OCI-LY3 (cell line): ENCODE measurements around the gene LGMN.
A peak's percentile ranks its signal among the peaks of the same experiment; 100 is the strongest.

ENCODE experiments used
- H2AFZ ChIP-seq: fragments of 200-600, 300-600 bp; shearing (Covaris generic); 2 replicates; pipeline ENCODE4 v1.6.0; 2014; ENCODE audit warnings: antibody characterized with exemption, low read depth, low read length
- H3K27ac ChIP-seq: fragments of 200-600, 300-600 bp; sonication (generic); 2 replicates; pipeline ENCODE4 v1.5.1; 2014; ENCODE audit warnings: mild to moderate bottlenecking, low read length, moderate library complexity, mixed read lengths
- H3K27me3 ChIP-seq: fragments of 200-600, 300-600 bp; sonication (generic); 2 replicates; pipeline ENCODE4 v1.6.1; 2014; ENCODE audit warnings: low read depth, low read length, mixed read lengths
- H3K36me3 ChIP-seq: fragments of 200-600, 300-600 bp; sonication (generic); replicated peaks from 2 replicates; pipeline ENCODE3; 2014; ENCODE audit warnings: low read depth, low read length, mixed read lengths
- H3K4me1 ChIP-seq: fragments of 300-600, 200-600 bp; sonication (generic); 2 replicates; pipeline ENCODE4 v1.6.1; 2014; ENCODE audit warnings: low read length, mixed read lengths
- H3K4me2 ChIP-seq: fragments of 200-600, 300-600 bp; sonication (generic); 2 replicates; pipeline ENCODE4 v1.6.1; 2014; ENCODE audit warnings: low read length, mixed read lengths
- H3K4me3 ChIP-seq: fragments of 300-600, 200-600 bp; sonication (generic); 2 replicates; pipeline ENCODE4 v1.5.1; 2014; ENCODE audit warnings: antibody characterized with exemption, mild to moderate bottlenecking, low read length, moderate library complexity
- H3K79me2 ChIP-seq: fragments of 300-600, 200-600 bp; shearing (Covaris generic); 2 replicates; pipeline ENCODE4 v1.6.1; 2014; ENCODE audit warnings: mild to moderate bottlenecking, low read length, mixed read lengths
- H3K9ac ChIP-seq: fragments of 300-600, 200-600 bp; shearing (Covaris generic); 2 replicates; pipeline ENCODE4 v1.6.0; 2014; ENCODE audit warnings: mild to moderate bottlenecking, low read length, moderate library complexity
- H3K9me3 ChIP-seq: fragments of 200-600, 300-600 bp; shearing (Covaris generic); 2 replicates; pipeline ENCODE4 v1.6.1; 2014; ENCODE audit warnings: low read length, mixed read lengths; ENCODE audit not compliant: insufficient read depth
- H4K20me1 ChIP-seq: fragments of 200-600, 300-600 bp; sonication (generic); 2 replicates; pipeline ENCODE4 v1.6.1; 2016; ENCODE audit warnings: low read length, mixed read lengths; ENCODE audit not compliant: insufficient read depth
- CTCF ChIP-seq: fragments of 200-600, 300-600 bp; sonication (generic); IDR thresholded peaks from 2 replicates; pipeline ENCODE4 v1.5.1; 2014; ENCODE audit warnings: antibody characterized with exemption, low read length, low read depth
- EZH2phosphoT487 ChIP-seq: fragments of 200-600 bp; shearing (Covaris generic); IDR thresholded peaks from 2 replicates; pipeline ENCODE4 v1.6.1; 2018; ENCODE audit warnings: antibody characterized with exemption, mixed run types, low read depth

Gene LGMN

GRCh38 chr14:92755495-92755894 is 7.1 kb upstream of the LGMN start:
- H3K9me3 ChIP-seq = no peaks in the 10 kb centered on the region
- no peak overlapping the region for H3K27ac ChIP-seq

GRCh38 chr14:92754966-92755365 is 6.5 kb upstream of the LGMN start:
- Histone ChIP-seq H3K27ac (no peak overlapping the region), H3K4me2 (no peak overlapping the region), H3K79me2 (no peaks in the 10 kb centered on the region), H3K9me3 (no peaks in the 10 kb centered on the region), H4K20me1 (no peaks in the 10 kb centered on the region), H3K9ac (no peak overlapping the region), H2AFZ (no peak overlapping the region), H3K4me3 (no peak overlapping the region), H3K36me3 (no peaks in the 10 kb centered on the region), H3K27me3 (peaks cover 13% of the 10 kb centered on the region), H3K4me1 (peaks cover 15% of the 10 kb centered on the region)
- no peak for TF ChIP-seq EZH2phosphoT487
- TF ChIP-seq CTCF = no peak

More at GRCh38 chr14:92755495-92755894, 7.1 kb upstream of the LGMN start:
- H3K4me1 ChIP-seq = peaks cover 20% of the 10 kb centered on the region
- no peaks in the 10 kb centered on the region for H3K36me3 ChIP-seq
- no peaks in the 10 kb centered on the region for H4K20me1 ChIP-seq
- no peak overlapping the region for H3K4me2 ChIP-seq
- H3K79me2 ChIP-seq = no peaks in the 10 kb centered on the region
- TF ChIP-seq CTCF (no peak), EZH2phosphoT487 (no peak)
- peaks cover 13% of the 10 kb centered on the region for H3K27me3 ChIP-seq
- no peak overlapping the region; the same call in 1 of the 2 replicates for H2AFZ ChIP-seq
- H3K4me3 ChIP-seq = no peak overlapping the region
- H3K9ac ChIP-seq = no peak overlapping the region

GRCh38 chr14:92753250-92753649 is 4.8 kb upstream of the LGMN start:
- no peak overlapping the region for H3K4me3 ChIP-seq
- peaks cover 9% of the 10 kb centered on the region; the same call in 1 of the 2 replicates for H3K4me1 ChIP-seq
- peaks cover 25% of the 10 kb centered on the region for H3K27me3 ChIP-seq
- TF ChIP-seq CTCF (no peak), EZH2phosphoT487 (no peak)
- no peaks in the 10 kb centered on the region for H3K79me2 ChIP-seq
- H4K20me1 ChIP-seq = no peaks in the 10 kb centered on the region
- no peak overlapping the region for H3K9ac ChIP-seq
- no peak overlapping the region for H3K27ac ChIP-seq
- no peak overlapping the region for H3K4me2 ChIP-seq
- H3K36me3 ChIP-seq = no peaks in the 10 kb centered on the region
- H2AFZ ChIP-seq = peak overlapping the region; percentile 31; the same call in 1 of the 2 replicates
- H3K9me3 ChIP-seq = no peaks in the 10 kb centered on the region

GRCh38 chr14:92751819-92752218 is 3.4 kb upstream of the LGMN start:
- H3K9me3 ChIP-seq = no peaks in the 10 kb centered on the region
- TF ChIP-seq CTCF = no peak
- TF ChIP-seq EZH2phosphoT487 = no peak
- H4K20me1 ChIP-seq = no peaks in the 10 kb centered on the region
- peaks cover 25% of the 10 kb centered on the region for H3K27me3 ChIP-seq
- no peaks in the 10 kb centered on the region for H3K36me3 ChIP-seq
- no peak overlapping the region for H3K4me2 ChIP-seq
- H3K4me3 ChIP-seq = no peak overlapping the region
- H2AFZ ChIP-seq = no peak overlapping the region
- H3K27ac ChIP-seq = no peak overlapping the region
- peaks cover 4% of the 10 kb centered on the region; the same call in 1 of the 2 replicates for H3K79me2 ChIP-seq
- no peak overlapping the region for H3K9ac ChIP-seq
- peaks cover 16% of the 10 kb centered on the region for H3K4me1 ChIP-seq
